Fibroblast of villous mesenchyme (primary cell): ENCODE data around the gene CCL5. TPM values are rescaled to one million over a fixed set of nuclear protein-coding genes. Genes with fewer than 3 reads are reported as not detected.
"Not testable (repeated sequence)": the region's sequence is repeated elsewhere in the genome, so short reads cannot be mapped to it uniquely, and the experiment has no call there.

ENCODE experiments used
- DNase-seq: peaks from one replicate; pipeline ENCODE4 v3.0.0-alpha.2; 2010; ENCODE audit warnings: low read depth
- H3K4me3 ChIP-seq: 2 replicates; pipeline ENCODE4 v1.5.1; 2011; ENCODE audit warnings: low read depth, mild to moderate bottlenecking, low read length
- total RNA-seq: library from RNA; depleted of rRNA; stranded (reverse); fragments of >200 nt; gene quantifications from 2 replicates; pipeline ENCODE4 v1.2.3, GENCODE V29; 2012
- TF ChIP-seq, protein P1 (sequence below): IDR thresholded peaks from 2 replicates; pipeline ENCODE4 v1.5.1; 2012; ENCODE audit warnings: low read depth, mild to moderate bottlenecking, low read length; ENCODE audit not compliant: insufficient read depth

Gene CCL5
- total RNA-seq, 1 donor, result not detected

GRCh38 chr17:35900280-35900679, 20.1 kb upstream of the CCL5 start:
- no peak for DNase-seq
- TF ChIP-seq, protein P1, sequence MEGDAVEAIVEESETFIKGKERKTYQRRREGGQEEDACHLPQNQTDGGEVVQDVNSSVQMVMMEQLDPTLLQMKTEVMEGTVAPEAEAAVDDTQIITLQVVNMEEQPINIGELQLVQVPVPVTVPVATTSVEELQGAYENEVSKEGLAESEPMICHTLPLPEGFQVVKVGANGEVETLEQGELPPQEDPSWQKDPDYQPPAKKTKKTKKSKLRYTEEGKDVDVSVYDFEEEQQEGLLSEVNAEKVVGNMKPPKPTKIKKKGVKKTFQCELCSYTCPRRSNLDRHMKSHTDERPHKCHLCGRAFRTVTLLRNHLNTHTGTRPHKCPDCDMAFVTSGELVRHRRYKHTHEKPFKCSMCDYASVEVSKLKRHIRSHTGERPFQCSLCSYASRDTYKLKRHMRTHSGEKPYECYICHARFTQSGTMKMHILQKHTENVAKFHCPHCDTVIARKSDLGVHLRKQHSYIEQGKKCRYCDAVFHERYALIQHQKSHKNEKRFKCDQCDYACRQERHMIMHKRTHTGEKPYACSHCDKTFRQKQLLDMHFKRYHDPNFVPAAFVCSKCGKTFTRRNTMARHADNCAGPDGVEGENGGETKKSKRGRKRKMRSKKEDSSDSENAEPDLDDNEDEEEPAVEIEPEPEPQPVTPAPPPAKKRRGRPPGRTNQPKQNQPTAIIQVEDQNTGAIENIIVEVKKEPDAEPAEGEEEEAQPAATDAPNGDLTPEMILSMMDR, result no peak
- H3K4me3 ChIP-seq, result no peak overlapping the region

DNA sequence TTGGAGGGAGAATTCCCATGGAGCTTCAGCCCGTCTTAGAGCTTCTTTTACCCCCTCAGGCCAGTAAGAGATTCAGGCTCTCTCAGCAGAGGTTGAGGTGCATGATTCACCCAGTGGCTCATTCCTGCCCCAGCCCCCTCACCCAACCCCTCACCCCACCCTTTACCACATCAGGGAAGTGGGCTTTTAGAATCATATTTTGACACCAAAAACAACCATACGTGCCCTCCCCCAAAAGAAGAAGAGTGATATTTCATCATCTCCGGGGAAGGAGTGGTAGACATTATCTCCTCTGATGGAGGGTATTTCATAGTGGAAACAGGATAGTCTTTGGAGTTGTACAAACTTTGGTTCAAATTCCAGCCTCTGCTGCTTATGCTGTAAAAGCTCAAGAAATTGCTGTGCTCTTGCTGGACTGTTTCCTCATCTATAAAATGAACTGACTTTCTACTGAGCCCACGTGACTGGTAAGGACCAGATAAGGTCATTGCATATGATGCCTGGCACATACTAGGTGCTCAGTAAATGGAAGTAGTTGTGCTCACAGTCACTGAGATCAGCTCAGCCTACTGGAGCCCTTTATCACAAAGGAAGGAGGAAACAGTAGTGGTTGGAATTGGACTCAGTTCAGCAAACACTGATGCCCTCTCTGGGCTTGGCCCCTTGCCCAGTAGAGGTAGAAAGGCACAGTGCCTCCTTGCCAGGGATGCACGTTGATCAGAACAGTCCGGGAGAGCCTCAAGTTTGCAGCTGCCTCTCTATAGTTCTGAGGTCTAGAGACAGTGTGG, 18.3 kb upstream of the CCL5 start:
- H3K4me3 ChIP-seq, result no peak overlapping the region
- TF ChIP-seq, protein P1, result no peak
- DNase-seq, result peak; percentile 10

DNA sequence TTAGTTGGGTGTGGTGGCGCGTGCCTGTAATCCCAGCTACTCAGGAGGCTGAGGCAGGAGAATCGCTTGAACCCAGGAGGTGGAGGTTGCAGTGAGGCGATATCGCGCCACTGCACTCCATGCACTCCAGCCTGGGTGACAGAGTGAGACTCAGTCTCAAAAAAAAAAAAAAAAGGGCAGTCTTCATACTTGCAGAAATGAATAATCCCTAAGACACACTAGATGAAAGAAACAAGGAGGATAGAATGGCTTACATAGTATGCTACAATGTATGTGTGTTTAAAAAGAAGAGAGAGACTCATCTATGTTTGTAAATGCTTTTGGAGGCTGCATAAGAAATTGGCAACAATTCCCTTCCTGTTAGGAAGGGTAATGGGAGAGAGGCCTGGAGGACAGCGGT, 17.6 kb upstream of the CCL5 start:
- DNase-seq, H3K4me3 ChIP-seq: not testable (repeated sequence)

- no peak overlapping the region for H3K4me3 ChIP-seq
- TF ChIP-seq, protein P1, result no peak
- DNase-seq, result peak; percentile 77
Observed at GRCh38 chr17:35895636-35896587, 15.8 kb upstream of the CCL5 start.

GRCh38 chr17:35894206-35894605, 14.0 kb upstream of the CCL5 start:
- TF ChIP-seq, protein P1, result no peak
- no peak for DNase-seq
- H3K4me3 ChIP-seq, result no peak overlapping the region

GRCh38 chr17:35893751-35894150, 13.6 kb upstream of the CCL5 start:
- H3K4me3 ChIP-seq, result no peak overlapping the region
- DNase-seq, result no peak
- TF ChIP-seq, protein P1, result no peak
